ENCODE data around the gene PRM1. TPM values are rescaled to one million over a fixed set of nuclear protein-coding genes. Genes with fewer than 3 reads are reported as not detected.
A peak's percentile ranks its signal among the peaks of the same experiment; 100 is the strongest.

Gene PRM1
- total and polyA plus RNA-seq, 2 of the 4 experiments (the other 2 are of a cell fraction): not detected

- POLR2A ChIA-PET (ENCODE audit: unreplicated experiment): no interaction called here
Measured at GRCh38 chr16:11326084-11326736, 45.1 kb upstream of the PRM1 start.

More at GRCh38 chr16:11326084-11326736, 45.1 kb upstream of the PRM1 start:
- dilution Hi-C loops (cut with HindIII; ENCODE audit: low sequenced_read_pairs, unreplicated experiment): no loop called here
- H2AK9ac ChIP-seq (replicated peaks; ENCODE audit: low read depth, low read length, poor library complexity): no peak overlapping the region
- peaks cover 14% of the 10 kb centered on the region for H3K9me1 ChIP-seq (ENCODE audit: insufficient read depth, low read length)
- TF ChIP-seq MAFK (IDR thresholded peaks at IDR 0.05; ENCODE audit: low read depth, low read length): no peak
- H3K9ac ChIP-seq (ENCODE audit: low read depth, low read length): no peak overlapping the region
- ATAC-seq (ENCODE audit: low read depth) (no peak), DNase-seq (no peak)
- peak overlapping the region; percentile 65; the same call in 1 of the 3 replicates for H2BK15ac ChIP-seq (ENCODE audit: low read depth, low read length)
- no peaks in the 10 kb centered on the region for H3K27me3 ChIP-seq (ENCODE audit: control insufficient read depth, insufficient read depth, low read length)
- no peak overlapping the region for H3K56ac ChIP-seq (ENCODE audit: extremely low read depth, insufficient read depth, low read length)
- intact Hi-C loops (cut with micrococcal nuclease): no loop called here
- H3K79me1 ChIP-seq (ENCODE audit: low read depth in 1 of 2, low read length in 2 of 2): no peaks in the 10 kb centered on the region; a peak in 1 of 4 replicates
- H4K8ac ChIP-seq (ENCODE audit: low read depth in 2 of 2, low read length in 2 of 2): peak overlapping the region in 1 of 2 experiments; percentile 56; a peak in 2 of 4 replicates
- H2BK20ac ChIP-seq (ENCODE audit: low read depth, low read length): peak overlapping the region; percentile 13; the same call in 1 of the 2 replicates
- H3K36me3 ChIP-seq (ENCODE audit: control insufficient read depth, insufficient read depth, low read length): no peaks in the 10 kb centered on the region
- CTCF ChIA-PET: no interaction called here
- H3K23ac ChIP-seq (ENCODE audit: low read depth, low read length): 0 out of 2 replicates have a peak overlapping the region, but pooled peaks have one; percentile 1
- no peak overlapping the region for H3K4me2 ChIP-seq (ENCODE audit: low read depth, low read length)
- H2AFZ ChIP-seq (replicated peaks; ENCODE audit: low read length, poor library complexity): peak overlapping the region; percentile 34
- peaks cover 24% of the 10 kb centered on the region for H3K4me1 ChIP-seq (ENCODE audit: control insufficient read depth, insufficient read depth, low read length)
- H3K4me3 ChIP-seq (ENCODE audit: insufficient read depth, low read depth, low read length): no peak overlapping the region
- peak overlapping the region; percentile 3; the same call in 1 of the 2 replicates for H4K5ac ChIP-seq (ENCODE audit: low read depth, low read length)
- no peaks in the 10 kb centered on the region for H3K9me3 ChIP-seq (ENCODE audit: control insufficient read depth, insufficient read depth, low read length)
- no peak overlapping the region for H3K27ac ChIP-seq (ENCODE audit: insufficient read depth, low read length)
- H3K4ac ChIP-seq (ENCODE audit: low read depth, low read length): peak overlapping the region; percentile 91
- in situ Hi-C loops (cut with MboI; ENCODE audit: low sequenced_read_pairs): no loop called here
- no TSS peak for BruUV-seq (replicated peaks)
- 88% methylated on average over 1 of the region's 9 CpGs; no CpG with 5 or more reads in 1 of the 2 experiments for WGBS, 2 experiments (ENCODE audit: extremely low coverage in 2 of 2, insufficient read length in 1 of 2)
- H2AK5ac ChIP-seq (ENCODE audit: low read depth, low read length): peak overlapping the region; percentile 73
- peak overlapping the region; percentile 5 for H3K14ac ChIP-seq (replicated peaks; ENCODE audit: low read depth, low read length)
- no peak overlapping the region for H2BK5ac ChIP-seq (ENCODE audit: low read depth, low read length, poor library complexity, severe bottlenecking)
- H2BK120ac ChIP-seq (ENCODE audit: low read depth, low read length): peak overlapping the region; percentile 98
- no peaks in the 10 kb centered on the region for H4K20me1 ChIP-seq (ENCODE audit: insufficient read depth, low read length)
- peak overlapping the region; percentile 19; the same call in 1 of the 2 replicates for H3K18ac ChIP-seq (ENCODE audit: low read depth, low read length)
- H4K91ac ChIP-seq (ENCODE audit: insufficient read depth, low read depth, low read length): peak overlapping the region; percentile 58; the same call in 1 of the 2 replicates
